HepG2 (cell line): Measurements from ENCODE around the gene TNFRSF21. TPM values are rescaled to one million over a fixed set of nuclear protein-coding genes. Genes with fewer than 3 reads are reported as not detected.
"Not testable (repeated sequence)": the region's sequence is repeated elsewhere in the genome, so short reads cannot be mapped to it uniquely, and the experiment has no call there.

Source experiments
- ATAC-seq: fragments of 200-7000 bp; cut with Tn5 transposase; 3 replicates; pipeline ENCODE4 v1.9.1; 2020; ENCODE audit warnings: mild to moderate bottlenecking, moderate library complexity
- BruUV-seq: library from RNA; stranded (reverse); fragments of 400-500 nt; replicated peaks from 2 replicates; lab custom pipeline; 2021; lab: Mats Ljungman, UMichigan
- CTCF ChIA-PET: fragments of 300-600 bp; formaldehyde crosslinking; extraction: SDS; loops from one replicate; lab custom pipeline; 2021; ENCODE audit warnings: low total read pairs, inconsistent platforms, low intra/inter-chr PET ratio; lab: Yijun Ruan, JAX
- POLR2A ChIA-PET: fragments of 350-600 bp; sonication (Branson Sonifier 250); formaldehyde crosslinking; loops from one replicate; lab custom pipeline; 2020; ENCODE audit warnings: antibody characterized with exemption, inconsistent platforms; lab: Yijun Ruan, JAX
- DNase-seq: peaks from one replicate; pipeline ENCODE4 v3.0.0-alpha.2; 2015; ENCODE audit warnings: low spot score
- FAIRE-seq: peaks from 3 replicates; lab custom pipeline; 2011; peaks lifted over from hg19 to GRCh38; lab: Jason Lieb, UNC
- H2AFZ ChIP-seq: one replicate; pipeline ENCODE4 v1.6.1; 2011; ENCODE audit warnings: low read length, inconsistent platforms
- H3K27ac ChIP-seq: fragments of 300-600 bp; 3 replicates; pipeline ENCODE4 v1.8.0; 2011; ENCODE audit warnings: mixed run types, mild to moderate bottlenecking, mixed read lengths, low read length, inconsistent platforms; ENCODE audit not compliant: insufficient read depth; ENCODE audit errors: extremely low read length
- H3K27me3 ChIP-seq, 2 experiments: fragments of 200-600 bp in 1 of 2; 2 replicates in 1 of 2; 3 replicates in 1 of 2; pipeline versions ENCODE4 v1.6.0 to v1.8.0; 2011; ENCODE audit warnings: low read length in 2 of 2, mild to moderate bottlenecking in 2 of 2, moderate library complexity in 2 of 2, inconsistent platforms in 1 of 2; ENCODE audit not compliant: insufficient read depth in 2 of 2, control insufficient read depth in 1 of 2
- H3K36me3 ChIP-seq, 2 experiments: fragments of 200-600 bp in 1 of 2; replicated peaks in 1 of 2; 2 replicates in 1 of 2; 3 replicates in 1 of 2; pipeline versions ENCODE4 v1.5.1 to v1.8.0; 2011; ENCODE audit warnings: low read length in 2 of 2, inconsistent platforms in 1 of 2; ENCODE audit not compliant: insufficient read depth in 2 of 2, control insufficient read depth in 1 of 2
- H3K4me1 ChIP-seq: 2 replicates; pipeline ENCODE4 v1.5.1; 2012; ENCODE audit warnings: low read length, inconsistent platforms; ENCODE audit not compliant: insufficient read depth
- H3K4me2 ChIP-seq: 2 replicates; pipeline ENCODE4 v1.6.0; 2011; ENCODE audit warnings: low read depth, low read length, inconsistent platforms
- H3K4me3 ChIP-seq, 3 experiments: fragments of 200-600 bp in 1 of 3; sonication (generic), shearing (Covaris generic) in 1 of 3; replicated peaks in 1 of 3; 2 replicates each; pipeline ENCODE4 v1.5.1; 2011 to 2016; ENCODE audit warnings: low read length in 3 of 3, inconsistent platforms in 2 of 3, low read depth in 2 of 3, mild to moderate bottlenecking in 2 of 3, control low read depth in 1 of 3, mixed read lengths in 1 of 3; ENCODE audit not compliant: insufficient read depth in 1 of 3
- H3K79me2 ChIP-seq: one replicate; pipeline ENCODE4 v1.6.1; 2011; ENCODE audit warnings: low read length, inconsistent platforms; ENCODE audit not compliant: insufficient read depth
- H3K9ac ChIP-seq: 2 replicates; pipeline ENCODE4 v1.6.0; 2011; ENCODE audit warnings: mild to moderate bottlenecking, low read depth, low read length, inconsistent platforms; ENCODE audit not compliant: insufficient read depth
- H3K9me3 ChIP-seq: 2 replicates; pipeline ENCODE4 v1.5.1; 2012; ENCODE audit warnings: mild to moderate bottlenecking, low read length
- H4K20me1 ChIP-seq: 2 replicates; pipeline ENCODE4 v1.6.0; 2011; ENCODE audit warnings: inconsistent platforms, mild to moderate bottlenecking, low read length, moderate library complexity; ENCODE audit not compliant: insufficient read depth
- EED ChIP-seq: sonication (generic); formaldehyde crosslinking; IDR thresholded peaks from 2 replicates; pipeline ENCODE4 v1.5.0; 2020; ENCODE audit warnings: mild to moderate bottlenecking, missing genetic modification reagents
- FOXA3 ChIP-seq: IDR thresholded peaks from 2 replicates; pipeline ENCODE4 v1.6.1; 2016; ENCODE audit warnings: missing genetic modification reagents, missing compliant biosample characterization
- SOX6 ChIP-seq, 2 experiments: fragments of 450-650 bp in 1 of 2; sonication (generic) in 1 of 2; formaldehyde crosslinking in 1 of 2; IDR thresholded peaks; 2 replicates each; pipeline versions ENCODE4 v1.4.0 to v1.6.1; 2017 to 2020; ENCODE audit warnings: antibody characterized with exemption in 1 of 2, mild to moderate bottlenecking in 1 of 2, missing genetic modification reagents in 1 of 2
- ZNF629 ChIP-seq: sonication (generic); formaldehyde crosslinking; conservative IDR thresholded peaks from 2 replicates; pipeline ENCODE4 v1.5.0; 2020; ENCODE audit warnings: missing genetic modification reagents
- ZZZ3 ChIP-seq: sonication (generic); formaldehyde crosslinking; IDR thresholded peaks from 2 replicates; pipeline ENCODE4 v1.4.0; 2020; ENCODE audit warnings: missing genetic modification reagents, mild to moderate bottlenecking, borderline replicate concordance
- WGBS: methylation state at CpG from one replicate; pipeline ENCODE4 v1.1.6; 2017; ENCODE audit warnings: low lambda C conversion rate; 5-methylcytosine and 5-hydroxymethylcytosine counted together
- in situ Hi-C: cut with HindIII; loops from 2 replicates; pipeline ENCODE4 v1.10.0; 2017; ENCODE audit warnings: low pct_unique_long_range_greater_than_20kb; ENCODE audit not compliant: extremely low pct_ligation_motif_present
- intact Hi-C: fragments of 100-400 bp; cut with micrococcal nuclease; formaldehyde crosslinking; loops from one replicate; pipeline ENCODE4 v1.10.0; 2022; ENCODE audit not compliant: unreplicated experiment
- polyA plus RNA-seq, 8 experiments: library from polyadenylated mRNA; depleted of rRNA in 3 of 8; stranded (reverse) in 7 of 8; unstranded in 1 of 8; fragments of >200 nt; fragmentation: Illumina TruSeq in 4 of 8; extraction: Trizol in 4 of 8; gene quantifications; 2 replicates each; pipeline versions ENCODE4 v1.2.1 to v1.2.3, GENCODE V29; 2011 to 2016; ENCODE audit warnings: low read depth in 4 of 8, missing spikeins in 1 of 8, mixed read lengths in 1 of 8; ENCODE audit not compliant: insufficient read depth in 1 of 8
- total RNA-seq, 5 experiments: library from RNA; depleted of rRNA; stranded (reverse); fragments of >200 nt; fragmentation: Illumina TruSeq; extraction: Trizol; gene quantifications; 2 replicates each; pipeline ENCODE4 v1.2.3, GENCODE V29; 2016; ENCODE audit warnings: low read depth in 1 of 5
- TF ChIP-seq, protein P1 (sequence below): sonication (generic); formaldehyde crosslinking; IDR thresholded peaks from 2 replicates; pipeline ENCODE4; 2020; ENCODE audit warnings: missing genetic modification reagents, mild to moderate bottlenecking, borderline replicate concordance

TNFRSF21 gene
- total and polyA plus RNA-seq, 2 of the 13 experiments (the other 11 are each of a cell fraction or from before 2014, with no cell fraction given): 24.8 to 46.3 TPM

DNA sequence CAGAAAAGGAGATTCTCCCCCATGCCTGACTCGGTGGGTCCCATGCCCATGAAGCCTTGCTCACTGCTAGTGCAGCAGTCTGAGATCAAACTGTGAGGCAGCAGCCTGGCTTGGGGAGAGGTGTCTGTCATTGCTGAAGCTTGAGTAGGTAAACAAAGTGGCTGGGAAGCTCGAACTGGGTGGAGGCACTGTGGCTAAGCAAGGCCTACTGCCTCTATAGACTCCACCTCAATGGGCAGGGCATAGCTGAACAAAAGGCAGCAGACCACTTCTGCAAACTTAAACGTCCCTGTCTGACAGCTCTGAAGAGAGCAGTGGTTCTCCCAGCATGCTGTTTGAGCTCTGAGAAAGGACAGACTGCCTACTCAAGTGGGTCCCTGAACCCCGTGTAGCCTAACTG, 18.4 kb upstream of the TNFRSF21 start:
- H3K27ac ChIP-seq; H4K20me1 ChIP-seq; H3K9me3 ChIP-seq; BruUV-seq; H3K9ac ChIP-seq; intact Hi-C loops; H3K79me2 ChIP-seq; H3K27me3 ChIP-seq; H3K36me3 ChIP-seq; DNase-seq; CTCF ChIA-PET; H2AFZ ChIP-seq; H3K4me3 ChIP-seq; in situ Hi-C loops; POLR2A ChIA-PET; TF ChIP-seq SOX6 (IDR thresholded peaks at IDR 0.05): not testable (repeated sequence)
- Histone ChIP-seq H3K4me2 (peak overlapping the region; percentile 43; the same call in 1 of the 2 replicates), H3K4me1 (0 out of 2 replicates have a peak, but pooled peaks cover 10% of the 10 kb centered on the region)
- TF ChIP-seq SOX6 (CRISPR knock-in tag; IDR thresholded peaks at IDR 0.05) (peak; percentile 4; the same call in 1 of the 2 replicates), FOXA3 (CRISPR knock-in tag) (0 out of 2 replicates have a peak, but pooled peaks have one; percentile 5)
- TF ChIP-seq, protein P1, sequence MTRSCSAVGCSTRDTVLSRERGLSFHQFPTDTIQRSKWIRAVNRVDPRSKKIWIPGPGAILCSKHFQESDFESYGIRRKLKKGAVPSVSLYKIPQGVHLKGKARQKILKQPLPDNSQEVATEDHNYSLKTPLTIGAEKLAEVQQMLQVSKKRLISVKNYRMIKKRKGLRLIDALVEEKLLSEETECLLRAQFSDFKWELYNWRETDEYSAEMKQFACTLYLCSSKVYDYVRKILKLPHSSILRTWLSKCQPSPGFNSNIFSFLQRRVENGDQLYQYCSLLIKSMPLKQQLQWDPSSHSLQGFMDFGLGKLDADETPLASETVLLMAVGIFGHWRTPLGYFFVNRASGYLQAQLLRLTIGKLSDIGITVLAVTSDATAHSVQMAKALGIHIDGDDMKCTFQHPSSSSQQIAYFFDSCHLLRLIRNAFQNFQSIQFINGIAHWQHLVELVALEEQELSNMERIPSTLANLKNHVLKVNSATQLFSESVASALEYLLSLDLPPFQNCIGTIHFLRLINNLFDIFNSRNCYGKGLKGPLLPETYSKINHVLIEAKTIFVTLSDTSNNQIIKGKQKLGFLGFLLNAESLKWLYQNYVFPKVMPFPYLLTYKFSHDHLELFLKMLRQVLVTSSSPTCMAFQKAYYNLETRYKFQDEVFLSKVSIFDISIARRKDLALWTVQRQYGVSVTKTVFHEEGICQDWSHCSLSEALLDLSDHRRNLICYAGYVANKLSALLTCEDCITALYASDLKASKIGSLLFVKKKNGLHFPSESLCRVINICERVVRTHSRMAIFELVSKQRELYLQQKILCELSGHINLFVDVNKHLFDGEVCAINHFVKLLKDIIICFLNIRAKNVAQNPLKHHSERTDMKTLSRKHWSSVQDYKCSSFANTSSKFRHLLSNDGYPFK (CRISPR knock-in tag): 0 out of 2 replicates have a peak, but pooled peaks have one; percentile 27
- ATAC-seq (peak; percentile 67), FAIRE-seq (peak; percentile 42)
- 3% methylated on average over 4 of the region's 4 CpGs for WGBS

DNA sequence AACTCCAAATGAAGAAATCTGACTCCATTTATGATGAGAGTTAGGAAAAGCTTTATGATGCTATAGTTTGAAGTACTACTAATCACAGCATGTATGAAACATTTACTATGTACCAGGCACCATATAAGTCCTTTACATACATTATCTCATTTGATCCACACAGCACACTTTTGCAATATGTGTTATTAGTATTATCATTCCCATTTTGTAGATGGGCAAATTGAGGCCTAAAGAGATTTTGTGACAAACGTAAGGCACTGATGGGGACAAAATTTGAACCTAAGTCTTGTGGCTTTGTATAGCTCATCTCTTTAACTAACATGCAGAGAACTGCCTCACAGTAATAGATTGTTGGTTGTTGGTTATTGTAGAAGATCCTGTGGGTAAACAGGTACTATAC, 14.2 kb upstream of the TNFRSF21 start:
- FAIRE-seq: no peak
- in situ Hi-C loops: loop anchor here (25.0 kb wide), 1 partner anchor 462 kb away; no protein-coding TSS in a partner anchor

More for the DNA sequence above, 14.2 kb upstream of the TNFRSF21 start:
- TF ChIP-seq ZNF629 (peak; percentile 67; the same call in 1 of the 2 replicates), EED (CRISPR knock-in tag) (no peak), ZZZ3 (no peak)
- intact Hi-C loops: no loop called here
- ChIA-PET POLR2A (no interaction called here), CTCF (no interaction called here)
- Histone ChIP-seq H4K20me1 (no peaks in the 10 kb centered on the region), H3K4me1 (0 out of 2 replicates have a peak, but pooled peaks cover 10% of the 10 kb centered on the region), H3K36me3 (no peaks in the 10 kb centered on the region), H2AFZ (no peak overlapping the region), H3K9me3 (no peaks in the 10 kb centered on the region), H3K4me3 (no peak overlapping the region), H3K79me2 (no peaks in the 10 kb centered on the region), H3K27me3 (peaks cover 0 to 11% of the 10 kb centered on the region in 2 experiments; a peak in 2 of 5 replicates), H3K4me2 (no peak overlapping the region), H3K27ac (no peak overlapping the region), H3K9ac (no peak overlapping the region)
- ATAC-seq: no peak
- WGBS: 6% methylated on average over 1 of the region's 1 CpG
- DNase-seq: no peak
- no TSS peak for BruUV-seq
